D721Med (cell line): Measurements from ENCODE around the gene SNX15.

Experiments
- DNase-seq: peaks from one replicate; pipeline ENCODE4 v3.0.0; 2011; ENCODE audit warnings: low spot score; ENCODE audit not compliant: insufficient read length
- FAIRE-seq: peaks from 2 replicates; lab custom pipeline; 2011; peaks lifted over from hg19 to GRCh38; lab: Jason Lieb, UNC
- CTCF ChIP-seq: IDR thresholded peaks from 2 replicates; pipeline ENCODE4 v1.5.1; 2012; ENCODE audit warnings: mild to moderate bottlenecking, control low read depth; ENCODE audit not compliant: insufficient read depth; ENCODE audit errors: missing control alignments

The SNX15 gene

GRCh38 chr11:65083834-65084597 is 56.8 kb downstream of the SNX15 start, which contains the start of the genes CDCA5 and ZFPL1:
TSS of gene CDCA5 (minus strand) at chr11:65084040. CDS start at chr11:65083978, 62 bp downstream.
TSS of gene ZFPL1 (plus strand) at chr11:65084222. CDS start at chr11:65084699, 477 bp downstream.
- no peak for FAIRE-seq
- peak; percentile 95 for DNase-seq
- no peak for TF ChIP-seq CTCF

- DNase-seq, result no peak
- no peak for TF ChIP-seq CTCF
- no peak for FAIRE-seq
Measured at GRCh38 chr11:65084598-65085375, 57.5 kb downstream of the SNX15 start.

- DNase-seq, result no peak
- TF ChIP-seq CTCF, result no peak
- no peak for FAIRE-seq
Measured at GRCh38 chr11:65085446-65085845, 58.2 kb downstream of the SNX15 start.

- DNase-seq (no peak), FAIRE-seq (no peak)
- TF ChIP-seq CTCF, result no peak
Measured at GRCh38 chr11:65086809-65087208, 59.6 kb downstream of the SNX15 start.

GRCh38 chr11:65087216-65087615 is 60.0 kb downstream of the SNX15 start:
- DNase-seq (no peak), FAIRE-seq (no peak)
- no peak for TF ChIP-seq CTCF

GRCh38 chr11:65087827-65088226 is 60.6 kb downstream of the SNX15 start:
- TF ChIP-seq CTCF, result no peak
- DNase-seq (no peak), FAIRE-seq (no peak)
